ENCODE measurements around the gene ATP6V1B1.

DNA sequence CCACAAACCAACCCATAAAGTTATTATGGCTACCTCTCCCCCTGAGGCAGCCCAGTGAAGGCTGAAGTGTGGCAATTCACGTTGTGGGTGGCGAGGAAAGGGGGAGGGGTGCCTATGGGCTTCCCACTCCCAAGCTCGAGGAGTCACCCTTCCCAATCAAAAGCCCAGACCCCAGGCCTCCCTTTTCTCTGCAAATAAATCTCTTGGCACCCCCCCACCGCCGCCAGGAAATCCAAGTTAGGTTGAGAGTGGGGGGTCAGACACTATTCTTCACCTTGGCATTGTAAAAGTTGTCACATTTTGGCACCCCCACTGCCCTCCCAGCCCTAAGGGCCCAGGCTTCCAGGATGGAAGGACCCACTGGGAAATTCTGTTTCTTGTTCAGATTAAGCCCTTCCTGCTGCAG lies 49.6 kb downstream of the ATP6V1B1 start:
- TF ChIP-seq, protein P1, sequence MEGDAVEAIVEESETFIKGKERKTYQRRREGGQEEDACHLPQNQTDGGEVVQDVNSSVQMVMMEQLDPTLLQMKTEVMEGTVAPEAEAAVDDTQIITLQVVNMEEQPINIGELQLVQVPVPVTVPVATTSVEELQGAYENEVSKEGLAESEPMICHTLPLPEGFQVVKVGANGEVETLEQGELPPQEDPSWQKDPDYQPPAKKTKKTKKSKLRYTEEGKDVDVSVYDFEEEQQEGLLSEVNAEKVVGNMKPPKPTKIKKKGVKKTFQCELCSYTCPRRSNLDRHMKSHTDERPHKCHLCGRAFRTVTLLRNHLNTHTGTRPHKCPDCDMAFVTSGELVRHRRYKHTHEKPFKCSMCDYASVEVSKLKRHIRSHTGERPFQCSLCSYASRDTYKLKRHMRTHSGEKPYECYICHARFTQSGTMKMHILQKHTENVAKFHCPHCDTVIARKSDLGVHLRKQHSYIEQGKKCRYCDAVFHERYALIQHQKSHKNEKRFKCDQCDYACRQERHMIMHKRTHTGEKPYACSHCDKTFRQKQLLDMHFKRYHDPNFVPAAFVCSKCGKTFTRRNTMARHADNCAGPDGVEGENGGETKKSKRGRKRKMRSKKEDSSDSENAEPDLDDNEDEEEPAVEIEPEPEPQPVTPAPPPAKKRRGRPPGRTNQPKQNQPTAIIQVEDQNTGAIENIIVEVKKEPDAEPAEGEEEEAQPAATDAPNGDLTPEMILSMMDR (IDR thresholded peaks at IDR 0.05 in 2 of 3, conservative IDR thresholded peaks at IDR 0.05 in 1 of 3; ENCODE audit: control insufficient read depth in 2 of 3, extremely low read depth in 1 of 3, insufficient read depth in 1 of 3, low read depth in 3 of 3, low read length in 3 of 3) = no peak
- TF ChIP-seq EZH2 (IDR thresholded peaks at IDR 0.05; ENCODE audit: borderline replicate concordance, control insufficient read depth, low read depth, low read length) (no peak), NFYB (IDR thresholded peaks at IDR 0.05; ENCODE audit: insufficient read depth, low read depth, low read length) (no peak), YY1 (IDR thresholded peaks at IDR 0.05; ENCODE audit: low read depth, low read length) (no peak), SRF (IDR thresholded peaks at IDR 0.05; ENCODE audit: low read depth in 2 of 2, low read length in 2 of 2) (no peak), SMC3 (IDR thresholded peaks at IDR 0.05; ENCODE audit: borderline replicate concordance, low read length) (no peak)

Measured in GM12878 (cell line).